Chondrocyte (in vitro differentiated cells): Measurements from ENCODE around the gene C10orf71. TPM values are rescaled to one million over a fixed set of nuclear protein-coding genes. Genes with fewer than 3 reads are reported as not detected.

ENCODE experiments used
- DNase-seq: peaks from one replicate; pipeline ENCODE4 v3.0.0; 2021; ENCODE audit warnings: mixed read lengths, low spot score
- H3K27ac Mint-ChIP-seq: one replicate; pipeline ENCODE4 v1.8.0; 2021; ENCODE audit warnings: mild to moderate bottlenecking, moderate library complexity, mixed read lengths; ENCODE audit not compliant: unreplicated experiment
- H3K27me3 Mint-ChIP-seq: 2 replicates; pipeline ENCODE4 v1.8.0; 2021; ENCODE audit warnings: low read depth, mixed read lengths
- H3K36me3 Mint-ChIP-seq: 2 replicates; pipeline ENCODE4 v1.8.0; 2021; ENCODE audit warnings: low read depth, mixed read lengths
- H3K4me1 Mint-ChIP-seq: 2 replicates; pipeline ENCODE4 v1.8.0; 2021; ENCODE audit warnings: low read depth, mild to moderate bottlenecking, mixed read lengths
- H3K4me3 Mint-ChIP-seq: one replicate; pipeline ENCODE4 v1.8.0; 2021; ENCODE audit warnings: mild to moderate bottlenecking, moderate library complexity, mixed read lengths; ENCODE audit not compliant: unreplicated experiment
- H3K9me3 Mint-ChIP-seq: 2 replicates; pipeline ENCODE4 v1.8.0; 2021; ENCODE audit warnings: low read depth, mixed read lengths
- total RNA-seq: library from RNA; stranded (reverse); gene quantifications from 3 replicates; pipeline ENCODE4 v1.2.1, GENCODE V29; 2021
- TF ChIP-seq, protein P1 (sequence below): fragments of 200-600 bp; sonication (generic); IDR thresholded peaks from 2 replicates; pipeline ENCODE4 v1.5.0; 2021; ENCODE audit warnings: antibody characterized with exemption, mild to moderate bottlenecking, moderate library complexity

Gene C10orf71
- total RNA-seq, 1 donor from 2014 or later: not detected

DNA sequence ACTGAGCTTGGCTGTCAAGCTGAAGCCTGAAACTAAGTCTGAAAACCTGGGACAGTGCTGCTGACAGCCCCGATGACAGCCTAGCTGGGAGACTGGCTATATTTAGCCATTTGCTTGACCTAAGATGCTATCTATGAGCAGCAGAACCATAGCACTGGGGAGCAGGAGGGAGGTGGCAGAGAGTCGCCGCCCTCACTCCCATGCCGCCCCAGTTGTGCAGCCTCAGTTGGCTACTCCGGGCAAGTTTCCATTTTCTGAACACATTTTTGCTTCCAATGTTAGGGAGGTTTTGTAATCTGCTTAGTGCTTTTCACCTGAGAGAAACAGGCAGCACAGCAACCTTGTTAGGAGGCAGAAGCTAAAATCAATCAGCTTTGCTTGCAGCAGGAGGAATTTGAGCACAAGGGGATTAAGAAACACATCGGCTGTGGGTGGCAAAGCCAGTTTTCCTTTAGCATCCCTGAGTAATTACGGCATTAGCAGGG lies 20.4 kb upstream of the C10orf71 start:
- TF ChIP-seq, protein P1, sequence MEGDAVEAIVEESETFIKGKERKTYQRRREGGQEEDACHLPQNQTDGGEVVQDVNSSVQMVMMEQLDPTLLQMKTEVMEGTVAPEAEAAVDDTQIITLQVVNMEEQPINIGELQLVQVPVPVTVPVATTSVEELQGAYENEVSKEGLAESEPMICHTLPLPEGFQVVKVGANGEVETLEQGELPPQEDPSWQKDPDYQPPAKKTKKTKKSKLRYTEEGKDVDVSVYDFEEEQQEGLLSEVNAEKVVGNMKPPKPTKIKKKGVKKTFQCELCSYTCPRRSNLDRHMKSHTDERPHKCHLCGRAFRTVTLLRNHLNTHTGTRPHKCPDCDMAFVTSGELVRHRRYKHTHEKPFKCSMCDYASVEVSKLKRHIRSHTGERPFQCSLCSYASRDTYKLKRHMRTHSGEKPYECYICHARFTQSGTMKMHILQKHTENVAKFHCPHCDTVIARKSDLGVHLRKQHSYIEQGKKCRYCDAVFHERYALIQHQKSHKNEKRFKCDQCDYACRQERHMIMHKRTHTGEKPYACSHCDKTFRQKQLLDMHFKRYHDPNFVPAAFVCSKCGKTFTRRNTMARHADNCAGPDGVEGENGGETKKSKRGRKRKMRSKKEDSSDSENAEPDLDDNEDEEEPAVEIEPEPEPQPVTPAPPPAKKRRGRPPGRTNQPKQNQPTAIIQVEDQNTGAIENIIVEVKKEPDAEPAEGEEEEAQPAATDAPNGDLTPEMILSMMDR: no peak
- Mint-ChIP-seq H3K27ac (no peak overlapping the region), H3K27me3 (peaks cover 12% of the 10 kb centered on the region), H3K4me1 (no peaks in the 10 kb centered on the region), H3K36me3 (no peaks in the 10 kb centered on the region), H3K4me3 (no peak overlapping the region), H3K9me3 (no peaks in the 10 kb centered on the region)
- no peak for DNase-seq

DNA sequence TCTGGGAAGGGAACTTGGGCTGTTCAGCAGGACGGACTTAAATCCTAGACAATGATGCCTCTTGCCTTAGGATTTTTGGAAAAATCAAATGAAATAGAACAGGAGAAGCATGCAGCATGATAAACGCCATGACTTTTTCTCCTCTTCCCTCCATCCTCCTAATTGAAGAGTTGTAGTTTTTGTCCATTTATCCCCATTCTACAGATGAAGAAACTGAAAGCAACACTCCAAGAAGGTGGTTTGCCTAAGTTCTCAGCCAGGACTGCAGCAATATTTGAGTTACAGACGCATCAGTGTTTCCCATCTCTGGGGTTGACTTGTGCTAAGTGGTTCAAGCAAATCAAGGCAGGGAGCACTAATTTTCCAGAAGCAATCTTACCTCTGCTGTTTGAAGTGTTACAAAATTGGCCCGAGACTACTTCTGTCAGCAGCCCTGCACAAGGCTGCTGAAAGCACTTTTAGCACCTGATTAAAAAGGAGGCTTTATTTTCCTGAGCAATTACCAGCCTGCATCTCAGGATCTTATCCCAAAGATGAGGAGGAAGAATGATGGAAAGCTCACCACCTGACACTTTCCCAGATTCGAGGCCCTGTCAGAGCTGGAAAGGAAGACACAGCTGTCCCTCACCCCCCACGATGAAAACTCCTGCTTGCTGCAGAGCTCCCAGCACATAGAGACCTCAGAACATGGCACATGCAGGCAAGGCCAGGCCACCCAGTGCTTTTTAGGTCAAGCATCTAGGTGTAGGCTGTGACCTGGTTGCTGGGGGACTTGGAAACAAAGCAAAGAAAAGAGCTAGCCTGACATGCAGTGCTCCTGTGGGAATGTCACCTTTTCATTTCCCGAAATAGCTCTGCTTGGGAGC lies 19.7 kb upstream of the C10orf71 start:
- Mint-ChIP-seq H3K27me3 (peaks cover 12% of the 10 kb centered on the region), H3K4me1 (no peaks in the 10 kb centered on the region), H3K36me3 (no peaks in the 10 kb centered on the region), H3K4me3 (no peak overlapping the region), H3K9me3 (no peaks in the 10 kb centered on the region), H3K27ac (no peak overlapping the region)
- TF ChIP-seq, protein P1: no peak
- DNase-seq: no peak

DNA sequence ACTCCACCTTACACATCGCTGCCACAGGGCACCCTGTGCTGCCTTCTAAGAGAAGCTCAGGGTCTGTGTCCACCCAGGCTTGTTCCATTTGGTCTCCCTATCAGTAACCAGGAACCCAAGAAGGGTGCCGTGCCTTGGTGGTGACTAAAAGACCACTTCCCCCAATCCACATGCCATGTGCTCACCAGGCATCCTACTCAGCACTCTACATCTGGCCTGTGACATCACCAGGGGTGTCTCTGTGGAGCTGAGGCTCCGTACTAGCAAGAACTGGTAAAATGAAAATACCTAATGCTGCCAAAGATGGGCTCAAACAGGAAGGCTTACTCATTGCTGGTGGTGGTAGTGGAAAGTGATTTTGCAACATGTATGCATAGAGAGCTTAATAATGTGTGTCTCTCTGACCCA lies 19.0 kb upstream of the C10orf71 start:
- H3K4me1 Mint-ChIP-seq: no peaks in the 10 kb centered on the region
- TF ChIP-seq, protein P1: no peak
- H3K27me3 Mint-ChIP-seq: peaks cover 12% of the 10 kb centered on the region
- no peaks in the 10 kb centered on the region for H3K9me3 Mint-ChIP-seq
- no peak overlapping the region for H3K4me3 Mint-ChIP-seq
- no peaks in the 10 kb centered on the region for H3K36me3 Mint-ChIP-seq
- no peak overlapping the region for H3K27ac Mint-ChIP-seq
- no peak for DNase-seq

DNA sequence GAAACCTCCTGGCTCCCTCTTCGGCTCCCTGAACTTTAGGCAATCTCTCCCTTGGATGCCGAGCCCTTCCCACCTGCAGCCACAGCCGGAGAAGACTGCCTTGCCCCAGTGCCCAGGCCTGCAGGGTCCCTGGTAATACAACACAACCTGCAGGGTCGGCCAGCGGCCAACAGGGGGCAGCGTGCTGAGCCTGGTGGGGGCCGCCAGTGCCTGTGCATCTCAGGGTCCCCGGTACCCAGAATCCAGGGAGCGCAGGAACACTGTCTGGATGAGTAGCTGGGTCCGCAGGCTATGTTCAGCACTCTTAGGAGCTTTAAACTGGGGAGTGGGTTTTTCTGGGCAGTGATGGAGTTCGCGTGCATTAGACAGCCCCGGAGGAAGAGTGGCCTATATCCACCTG lies 17.5 kb upstream of the C10orf71 start:
- Mint-ChIP-seq H3K4me1 (no peaks in the 10 kb centered on the region), H3K27me3 (peaks cover 12% of the 10 kb centered on the region), H3K9me3 (no peaks in the 10 kb centered on the region), H3K27ac (no peak overlapping the region), H3K36me3 (no peaks in the 10 kb centered on the region), H3K4me3 (no peak overlapping the region)
- DNase-seq: no peak
- TF ChIP-seq, protein P1: peak; percentile 41

DNA sequence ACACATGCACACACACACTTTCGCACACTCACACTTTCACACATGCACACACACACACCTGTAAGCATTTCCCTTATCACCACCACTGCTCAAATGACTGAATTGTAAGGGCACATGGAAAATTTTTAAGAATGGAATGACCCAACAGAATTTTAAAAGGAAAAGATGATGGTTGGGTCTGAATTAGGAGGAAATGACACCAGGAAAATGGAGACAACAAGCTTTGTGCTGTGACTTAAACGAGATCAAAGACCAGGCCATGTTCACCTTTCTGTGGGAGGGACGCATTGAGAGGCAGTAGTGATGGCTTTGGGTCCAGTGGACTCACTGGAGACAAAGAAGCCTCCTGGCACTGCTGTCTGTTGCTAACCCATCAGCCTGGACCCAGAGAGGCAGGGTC lies 16.7 kb upstream of the C10orf71 start:
- no peak for DNase-seq
- Mint-ChIP-seq H3K27me3 (peaks cover 13% of the 10 kb centered on the region), H3K36me3 (no peaks in the 10 kb centered on the region), H3K9me3 (no peaks in the 10 kb centered on the region), H3K27ac (no peak overlapping the region), H3K4me3 (no peak overlapping the region), H3K4me1 (no peaks in the 10 kb centered on the region)
- TF ChIP-seq, protein P1: no peak
